Loucy (cell line): Measurements from ENCODE around the gene CSNK1G2.
"Not testable (repeated sequence)": the region's sequence is repeated elsewhere in the genome, so short reads cannot be mapped to it uniquely, and the experiment has no call there.

Experiments
- CTCF ChIP-seq: fragments of 200-600 bp; sonication (generic); conservative IDR thresholded peaks from 2 replicates; pipeline ENCODE4 v1.5.1; 2014; ENCODE audit warnings: mild to moderate bottlenecking, antibody characterized with exemption, low read length
- EZH2phosphoT487 ChIP-seq: fragments of 200-600 bp; IDR thresholded peaks from 2 replicates; pipeline ENCODE4 v1.6.1; 2018; ENCODE audit warnings: antibody characterized with exemption, mild to moderate bottlenecking, moderate library complexity, borderline replicate concordance

- not testable (repeated sequence) for TF ChIP-seq CTCF, EZH2phosphoT487
Observed at GRCh38 chr19:1988464-1988863, 47.5 kb downstream of the CSNK1G2 start.
